GM12878 (cell line): ENCODE data around the gene STK4. TPM values are rescaled to one million over a fixed set of nuclear protein-coding genes. Genes with fewer than 3 reads are reported as not detected.

Experiments
- ATAC-seq: fragments of 200-7000 bp; cut with Tn5 transposase; 3 replicates; pipeline ENCODE4 v1.9.1; 2020; ENCODE audit warnings: mild to moderate bottlenecking, moderate library complexity
- BruUV-seq: library from RNA; stranded (reverse); fragments of 400-500 nt; replicated peaks from 2 replicates; lab custom pipeline; 2021; lab: Mats Ljungman, UMichigan
- CTCF ChIA-PET: fragments of 300-600 bp; sonication (Branson Sonifier 250); formaldehyde crosslinking; extraction: SDS; loops from one replicate; lab custom pipeline; 2021; ENCODE audit warnings: inconsistent platforms; lab: Yijun Ruan, JAX
- POLR2A ChIA-PET: fragments of 350-600 bp; formaldehyde crosslinking; extraction: SDS; loops from one replicate; lab custom pipeline; 2021; ENCODE audit warnings: inconsistent platforms; lab: Charles Lee
- RAD21 ChIA-PET: fragments of 300-600 bp; sonication (Branson Sonifier 250); formaldehyde crosslinking; loops from one replicate; lab custom pipeline; 2023; ENCODE audit warnings: antibody characterized with exemption; ENCODE audit not compliant: unreplicated experiment; lab: Charles Lee
- SMC1A ChIA-PET: fragments of 300-600 bp; sonication (Branson Sonifier 250); formaldehyde crosslinking; loops from one replicate; lab custom pipeline; 2023; ENCODE audit not compliant: unreplicated experiment, uncharacterized antibody; lab: Charles Lee
- DNase-seq: peaks from one replicate; pipeline ENCODE4 v3.0.0-alpha.2; 2011; ENCODE audit warnings: low read depth, low spot score
- FAIRE-seq: peaks from 3 replicates; lab custom pipeline; 2011; peaks lifted over from hg19 to GRCh38; lab: Jason Lieb, UNC
- H2AFZ ChIP-seq: 2 replicates; pipeline ENCODE4 v1.6.0; 2011; ENCODE audit warnings: low read depth, low read length, control low read depth; ENCODE audit not compliant: control insufficient read depth
- H3K27ac ChIP-seq: 2 replicates; pipeline ENCODE4 v1.5.1; 2011; ENCODE audit warnings: control low read depth; ENCODE audit not compliant: control insufficient read depth, insufficient read depth
- H3K27me3 ChIP-seq, 2 experiments: replicated peaks in 1 of 2; 2 replicates each; pipeline versions ENCODE4 v1.6.0 to v1.6.1; 2011; ENCODE audit warnings: low read length in 1 of 2; ENCODE audit not compliant: control insufficient read depth in 2 of 2, insufficient read depth in 2 of 2
- H3K36me3 ChIP-seq, 2 experiments: 2 replicates each; pipeline ENCODE4 v1.5.1; 2011; ENCODE audit warnings: low read length in 1 of 2; ENCODE audit not compliant: control insufficient read depth in 2 of 2, insufficient read depth in 2 of 2
- H3K4me1 ChIP-seq: 2 replicates; pipeline ENCODE4 v1.6.1; 2011; ENCODE audit warnings: mild to moderate bottlenecking, low read length, moderate library complexity, mixed read lengths; ENCODE audit not compliant: control insufficient read depth, insufficient read depth
- H3K4me2 ChIP-seq: 2 replicates; pipeline ENCODE4 v1.6.0; 2011; ENCODE audit warnings: control low read depth; ENCODE audit not compliant: control insufficient read depth, insufficient read depth
- H3K4me3 ChIP-seq: fragments of 200-600 bp; sonication (generic); 2 replicates; pipeline ENCODE4 v1.5.1; 2016
- H3K79me2 ChIP-seq: 2 replicates; pipeline ENCODE4 v1.6.0; 2011; ENCODE audit warnings: low read length; ENCODE audit not compliant: control insufficient read depth, insufficient read depth
- H3K9ac ChIP-seq: 2 replicates; pipeline ENCODE4 v1.8.0; 2011; ENCODE audit warnings: low read length, control low read depth, mixed read lengths; ENCODE audit not compliant: control insufficient read depth, insufficient read depth
- H3K9me3 ChIP-seq: replicated peaks from 3 replicates; pipeline ENCODE4 v1.5.1; 2011; ENCODE audit warnings: mild to moderate bottlenecking, low read length; ENCODE audit not compliant: control insufficient read depth, insufficient read depth
- H4K20me1 ChIP-seq: 2 replicates; pipeline ENCODE4 v1.6.0; 2011; ENCODE audit not compliant: control insufficient read depth, insufficient read depth
- CREB1 ChIP-seq: IDR thresholded peaks from 2 replicates; pipeline ENCODE4 v1.6.1; 2012; ENCODE audit warnings: low read depth, mild to moderate bottlenecking, inconsistent platforms
- ETV6 ChIP-seq, 2 experiments: fragments of 450-650 bp in 1 of 2; IDR thresholded peaks in 1 of 2; conservative IDR thresholded peaks in 1 of 2; 2 replicates each; pipeline ENCODE4 v1.6.1; 2014; ENCODE audit warnings: antibody characterized with exemption in 1 of 2, borderline replicate concordance in 1 of 2, low read depth in 1 of 2, mild to moderate bottlenecking in 1 of 2, moderate library complexity in 1 of 2
- HDAC2 ChIP-seq: fragments of 200-600 bp; sonication (generic); IDR thresholded peaks from 2 replicates; pipeline ENCODE4 v1.6.1; 2017
- JUND ChIP-seq: IDR thresholded peaks from 2 replicates; pipeline ENCODE4 v1.6.1; 2012; ENCODE audit warnings: low read depth, mild to moderate bottlenecking, low read length, improper control_type of control experiment, moderate library complexity
- NFIC ChIP-seq: IDR thresholded peaks from 2 replicates; pipeline ENCODE4 v1.6.1; 2012; ENCODE audit warnings: low read depth, mild to moderate bottlenecking, inconsistent platforms, low read length, moderate library complexity
- POLR2AphosphoS2 ChIP-seq: IDR thresholded peaks from 2 replicates; pipeline ENCODE4 v1.6.1; 2011; ENCODE audit warnings: low read depth, mild to moderate bottlenecking, low read length, improper control_type of control experiment, moderate library complexity
- POLR2AphosphoS5 ChIP-seq: IDR thresholded peaks from 2 replicates; pipeline ENCODE4 v1.6.1; 2011; ENCODE audit warnings: mild to moderate bottlenecking, low read length, inconsistent platforms
- TCF12 ChIP-seq: IDR thresholded peaks from 2 replicates; pipeline ENCODE4 v1.6.1; 2011; ENCODE audit warnings: low read depth, mild to moderate bottlenecking, low read length
- WGBS: methylation state at CpG from one replicate; pipeline ENCODE4 v1.1.6; 2016; ENCODE audit warnings: low lambda C conversion rate; ENCODE audit not compliant: insufficient replicate concordance, insufficient coverage; ENCODE audit errors: missing lambda C conversion rate; 5-methylcytosine and 5-hydroxymethylcytosine counted together
- in situ Hi-C: fragments of 300-500 bp; cut with MboI; formaldehyde crosslinking; loops from 9 replicates; pipeline ENCODE4 v1.14.3; 2018; ENCODE audit warnings: mixed read lengths
- intact Hi-C: fragments of 100-400 bp; cut with micrococcal nuclease; formaldehyde crosslinking; loops from one replicate; pipeline ENCODE4 v1.14.2; 2022; ENCODE audit not compliant: unreplicated experiment
- polyA plus RNA-seq, 11 experiments: library from polyadenylated mRNA; depleted of rRNA in 4 of 11; unstranded in 6 of 11; stranded (reverse) in 5 of 11; fragments of >200 nt; fragmentation: Nextera tagmentation in 4 of 11; fragmentation: Illumina TruSeq in 1 of 11; extraction: Ambion mirVana in 4 of 11; extraction: Trizol in 1 of 11; gene quantifications; 1 replicate in 1 of 11; 2 replicates in 10 of 11; pipeline versions ENCODE4 v1.2.1 to v1.2.3, GENCODE V29; 2011 to 2016; ENCODE audit warnings: inconsistent platforms in 2 of 11, missing spikeins in 2 of 11, low read depth in 1 of 11
- total RNA-seq, 4 experiments: library from RNA; depleted of rRNA in 3 of 4; stranded (reverse); fragments of >200 nt in 3 of 4; fragmentation: Illumina TruSeq in 1 of 4; extraction: Trizol in 1 of 4; gene quantifications; 2 replicates each; pipeline versions ENCODE4 v1.2.1 to v1.2.3, GENCODE V29; 2013 to 2021
- TF ChIP-seq, protein P1 (sequence below): IDR thresholded peaks from 2 replicates; pipeline ENCODE4 v1.6.1; 2012; ENCODE audit warnings: improper control_type of control experiment, low read depth, low read length; ENCODE audit not compliant: insufficient replicate concordance
- TF ChIP-seq, protein P2 (sequence below): IDR thresholded peaks from 2 replicates; pipeline ENCODE4 v1.6.1; 2011; ENCODE audit warnings: mild to moderate bottlenecking, low read depth, low read length, moderate library complexity; ENCODE audit not compliant: insufficient replicate concordance

The STK4 gene
- total and polyA plus RNA-seq, 10 of the 15 experiments (the other 5 are each of a cell fraction or from before 2014, with no cell fraction given), result 24.0 to 135 (median 89.7) TPM

DNA sequence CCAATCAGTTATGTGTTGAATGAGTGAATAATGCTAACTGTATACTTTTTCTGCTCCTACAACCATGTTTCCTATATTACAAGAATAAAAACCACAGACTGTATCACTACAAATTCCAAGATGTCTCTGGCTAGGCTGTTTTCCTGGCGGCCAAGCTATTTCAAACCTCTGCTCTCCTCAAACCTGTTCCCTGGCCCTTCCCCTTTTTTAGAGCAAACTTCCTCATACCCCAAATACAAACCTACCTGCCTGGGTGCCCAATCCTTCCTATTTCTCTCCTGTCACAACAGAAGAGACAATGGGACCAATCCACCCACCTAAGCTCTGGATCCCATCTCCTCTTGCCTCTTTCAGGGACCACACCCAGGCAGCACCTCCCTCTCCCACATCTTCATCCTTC is 13.6 kb upstream of the STK4 start (continued):
- TF ChIP-seq, protein P1, sequence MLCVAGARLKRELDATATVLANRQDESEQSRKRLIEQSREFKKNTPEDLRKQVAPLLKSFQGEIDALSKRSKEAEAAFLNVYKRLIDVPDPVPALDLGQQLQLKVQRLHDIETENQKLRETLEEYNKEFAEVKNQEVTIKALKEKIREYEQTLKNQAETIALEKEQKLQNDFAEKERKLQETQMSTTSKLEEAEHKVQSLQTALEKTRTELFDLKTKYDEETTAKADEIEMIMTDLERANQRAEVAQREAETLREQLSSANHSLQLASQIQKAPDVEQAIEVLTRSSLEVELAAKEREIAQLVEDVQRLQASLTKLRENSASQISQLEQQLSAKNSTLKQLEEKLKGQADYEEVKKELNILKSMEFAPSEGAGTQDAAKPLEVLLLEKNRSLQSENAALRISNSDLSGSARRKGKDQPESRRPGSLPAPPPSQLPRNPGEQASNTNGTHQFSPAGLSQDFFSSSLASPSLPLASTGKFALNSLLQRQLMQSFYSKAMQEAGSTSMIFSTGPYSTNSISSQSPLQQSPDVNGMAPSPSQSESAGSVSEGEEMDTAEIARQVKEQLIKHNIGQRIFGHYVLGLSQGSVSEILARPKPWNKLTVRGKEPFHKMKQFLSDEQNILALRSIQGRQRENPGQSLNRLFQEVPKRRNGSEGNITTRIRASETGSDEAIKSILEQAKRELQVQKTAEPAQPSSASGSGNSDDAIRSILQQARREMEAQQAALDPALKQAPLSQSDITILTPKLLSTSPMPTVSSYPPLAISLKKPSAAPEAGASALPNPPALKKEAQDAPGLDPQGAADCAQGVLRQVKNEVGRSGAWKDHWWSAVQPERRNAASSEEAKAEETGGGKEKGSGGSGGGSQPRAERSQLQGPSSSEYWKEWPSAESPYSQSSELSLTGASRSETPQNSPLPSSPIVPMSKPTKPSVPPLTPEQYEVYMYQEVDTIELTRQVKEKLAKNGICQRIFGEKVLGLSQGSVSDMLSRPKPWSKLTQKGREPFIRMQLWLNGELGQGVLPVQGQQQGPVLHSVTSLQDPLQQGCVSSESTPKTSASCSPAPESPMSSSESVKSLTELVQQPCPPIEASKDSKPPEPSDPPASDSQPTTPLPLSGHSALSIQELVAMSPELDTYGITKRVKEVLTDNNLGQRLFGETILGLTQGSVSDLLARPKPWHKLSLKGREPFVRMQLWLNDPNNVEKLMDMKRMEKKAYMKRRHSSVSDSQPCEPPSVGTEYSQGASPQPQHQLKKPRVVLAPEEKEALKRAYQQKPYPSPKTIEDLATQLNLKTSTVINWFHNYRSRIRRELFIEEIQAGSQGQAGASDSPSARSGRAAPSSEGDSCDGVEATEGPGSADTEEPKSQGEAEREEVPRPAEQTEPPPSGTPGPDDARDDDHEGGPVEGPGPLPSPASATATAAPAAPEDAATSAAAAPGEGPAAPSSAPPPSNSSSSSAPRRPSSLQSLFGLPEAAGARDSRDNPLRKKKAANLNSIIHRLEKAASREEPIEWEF, result no peak
- no peak for TF ChIP-seq HDAC2
- TF ChIP-seq JUND, result no peak
- TF ChIP-seq, protein P2, sequence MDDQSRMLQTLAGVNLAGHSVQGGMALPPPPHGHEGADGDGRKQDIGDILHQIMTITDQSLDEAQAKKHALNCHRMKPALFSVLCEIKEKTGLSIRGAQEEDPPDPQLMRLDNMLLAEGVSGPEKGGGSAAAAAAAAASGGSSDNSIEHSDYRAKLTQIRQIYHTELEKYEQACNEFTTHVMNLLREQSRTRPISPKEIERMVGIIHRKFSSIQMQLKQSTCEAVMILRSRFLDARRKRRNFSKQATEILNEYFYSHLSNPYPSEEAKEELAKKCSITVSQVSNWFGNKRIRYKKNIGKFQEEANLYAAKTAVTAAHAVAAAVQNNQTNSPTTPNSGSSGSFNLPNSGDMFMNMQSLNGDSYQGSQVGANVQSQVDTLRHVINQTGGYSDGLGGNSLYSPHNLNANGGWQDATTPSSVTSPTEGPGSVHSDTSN, result no peak
- no peak for TF ChIP-seq TCF12

- Histone ChIP-seq H3K9me3 (no peaks in the 10 kb centered on the region), H3K36me3 (peaks cover 16 to 70% of the 10 kb centered on the region in 2 experiments)
- RAD21 ChIA-PET, result no interaction called here
- no peak for TF ChIP-seq CREB1
- no peak for TF ChIP-seq NFIC
- TF ChIP-seq ETV6 (conservative IDR thresholded peaks at IDR 0.05 in 1 of 2, IDR thresholded peaks at IDR 0.05 in 1 of 2; ENCODE audit: borderline replicate concordance in 1 of 2, low read depth in 1 of 2), result no peak
- TF ChIP-seq POLR2AphosphoS2, result no peak
- TF ChIP-seq POLR2AphosphoS5, result no peak
- TF ChIP-seq, all 136 proteins: peak for 0
- ATAC-seq (no peak), DNase-seq (no peak), FAIRE-seq (no peak)
- no peak overlapping the region for H3K4me3 ChIP-seq
- H3K79me2 ChIP-seq, result peaks cover 38% of the 10 kb centered on the region
- ChIA-PET POLR2A (no interaction called here), CTCF (interaction anchor here (0.8 to 2.1 kb wide), 2 partner anchors 12 to 90 kb away, joined by 3 to 7 read pairs; no protein-coding TSS in a partner anchor), SMC1A (interaction anchor here (0.8 kb wide), 1 partner anchor 12 kb away, joined by 4 read pairs; no protein-coding TSS in a partner anchor)
- H3K4me2 ChIP-seq, result no peak overlapping the region
- no peak overlapping the region for H2AFZ ChIP-seq
- intact Hi-C loops, result no loop called here
- H3K4me1 ChIP-seq, result peaks cover 18% of the 10 kb centered on the region
- no peak overlapping the region for H3K27ac ChIP-seq
- 96% methylated on average over 5 of the region's 5 CpGs for WGBS
- no peaks in the 10 kb centered on the region for H3K27me3 ChIP-seq
- in situ Hi-C loops, result no loop called here
- peaks cover 3% of the 10 kb centered on the region; the same call in 1 of the 2 replicates for H4K20me1 ChIP-seq
- H3K9ac ChIP-seq, result no peak overlapping the region
- no TSS peak for BruUV-seq
These were observed 12.1 kb upstream of the STK4 start for GRCh38 chr20:44954211-44954610.
